ENCODE results near the gene ADGRD1. TPM values are rescaled to one million over a fixed set of nuclear protein-coding genes. Genes with fewer than 3 reads are reported as not detected.

ADGRD1 gene
- total and polyA plus RNA-seq, 2 donors, result 0.94 to 2.1 TPM

DNA sequence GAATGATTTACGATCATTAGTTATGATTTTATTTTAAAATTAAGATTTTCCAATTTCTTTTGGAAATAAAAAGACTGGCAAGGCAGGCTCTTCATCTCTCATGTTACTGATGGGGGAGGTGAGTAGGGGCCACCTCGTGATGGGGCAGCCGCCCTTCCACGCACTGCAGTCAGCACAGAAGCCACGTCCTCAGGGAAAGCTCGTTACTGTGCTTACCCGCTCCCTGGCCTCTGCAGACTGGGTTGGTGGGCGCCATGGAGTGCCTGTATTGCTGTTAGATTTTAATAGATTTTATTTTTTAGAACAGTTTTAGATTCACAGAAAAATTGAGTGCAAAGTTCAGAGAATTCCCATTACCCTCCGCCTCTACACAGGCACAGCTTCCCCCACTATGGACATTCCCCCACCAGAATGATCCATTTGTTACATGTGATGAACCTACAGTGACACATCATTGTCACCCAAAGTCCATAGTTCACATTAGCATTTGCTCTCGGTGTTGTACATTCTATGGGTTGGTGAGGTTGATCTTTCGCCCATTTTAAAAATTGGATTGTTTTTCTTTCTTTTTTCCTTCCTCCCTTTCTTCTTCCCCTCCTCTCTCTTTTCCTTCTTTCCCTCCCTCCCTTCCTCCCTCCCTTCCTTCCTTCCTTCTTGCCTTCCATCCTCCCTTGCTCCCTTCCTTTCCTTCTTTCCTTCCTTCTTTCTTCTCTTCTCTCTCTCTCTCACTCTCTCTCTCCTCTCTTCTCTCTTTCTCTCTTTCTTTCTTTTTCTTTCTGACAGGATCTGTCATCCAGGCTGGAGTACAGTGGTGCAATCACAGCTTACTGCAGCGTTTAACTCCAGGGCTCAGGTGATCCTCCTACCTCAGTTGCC is 30.7 kb downstream of the ADGRD1 start:
- Histone ChIP-seq H3K36me3 (ENCODE audit: control insufficient read depth in 2 of 2, insufficient read depth in 2 of 2, low read length in 1 of 2) (no peaks in the 10 kb centered on the region), H3K27ac (ENCODE audit: low read depth in 1 of 2, low read length in 1 of 2) (no peak overlapping the region), H3K9me3 (ENCODE audit: control insufficient read depth in 2 of 2, insufficient read depth in 1 of 2, low read length in 1 of 2) (no peaks in the 10 kb centered on the region), H3K4me3 (ENCODE audit: low read length in 2 of 2) (no peak overlapping the region), H3K27me3 (ENCODE audit: control insufficient read depth in 2 of 2, insufficient read depth in 1 of 2, low read length in 1 of 2) (peaks cover 0 to 4% of the 10 kb centered on the region in 2 donors), H3K4me1 (ENCODE audit: control insufficient read depth in 2 of 2, insufficient read depth in 2 of 2, low read length in 2 of 2) (peaks cover 0 to 4% of the 10 kb centered on the region in 2 donors)
- WGBS, result 96% methylated on average over 12 of the region's 12 CpGs
- no peak for DNase-seq (ENCODE audit: low read depth in 6 of 9, low spot score in 9 of 9)

DNA sequence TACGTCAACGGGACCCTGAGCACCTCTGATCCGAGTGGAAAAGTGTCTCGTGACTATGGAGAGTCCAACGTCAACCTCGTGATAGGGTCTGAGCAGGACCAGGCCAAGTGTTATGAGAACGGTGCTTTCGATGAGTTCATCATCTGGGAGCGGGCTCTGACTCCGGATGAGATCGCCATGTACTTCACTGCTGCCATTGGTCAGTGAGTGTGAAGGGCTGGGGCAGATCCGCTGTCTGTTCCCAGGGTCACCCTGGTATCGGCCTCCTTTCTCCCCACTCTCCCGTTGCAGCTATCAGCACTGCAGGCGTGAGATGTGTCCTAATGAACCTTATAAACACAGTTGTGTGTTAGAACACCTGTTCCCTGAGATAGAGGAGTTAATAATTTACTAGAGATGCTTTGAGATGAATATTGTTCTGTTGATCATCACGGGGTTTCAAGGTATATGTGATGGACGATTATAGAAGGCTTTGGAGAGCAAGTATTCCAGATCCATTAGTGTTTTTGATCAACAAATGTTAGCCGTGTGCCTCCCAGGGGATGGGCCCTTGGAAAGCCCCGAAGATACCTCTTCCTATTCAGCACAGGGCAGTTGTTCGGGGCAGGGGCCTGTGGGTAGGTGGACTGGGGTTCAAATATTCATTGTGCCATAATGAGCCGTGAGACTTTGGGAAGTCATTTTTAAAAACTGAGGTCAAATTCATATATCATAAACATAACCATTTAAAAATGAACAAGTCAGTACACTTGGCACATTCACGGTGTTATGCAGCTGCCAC is 33.6 kb downstream of the ADGRD1 start:
- no peaks in the 10 kb centered on the region for H3K4me1 ChIP-seq (ENCODE audit: control insufficient read depth in 2 of 2, insufficient read depth in 2 of 2, low read length in 2 of 2)
- H3K4me3 ChIP-seq (ENCODE audit: low read length in 2 of 2), result no peak overlapping the region
- no peaks in the 10 kb centered on the region for H3K36me3 ChIP-seq (ENCODE audit: control insufficient read depth in 2 of 2, insufficient read depth in 2 of 2, low read length in 1 of 2)
- WGBS, result 89% methylated on average over 22 of the region's 22 CpGs
- DNase-seq (ENCODE audit: low read depth in 6 of 9, low spot score in 9 of 9), result no peak
- no peak overlapping the region for H3K27ac ChIP-seq (ENCODE audit: low read depth in 1 of 2, low read length in 1 of 2)
- no peaks in the 10 kb centered on the region for H3K27me3 ChIP-seq (ENCODE audit: control insufficient read depth in 2 of 2, insufficient read depth in 1 of 2, low read length in 1 of 2)
- no peaks in the 10 kb centered on the region for H3K9me3 ChIP-seq (ENCODE audit: control insufficient read depth in 2 of 2, insufficient read depth in 1 of 2, low read length in 1 of 2)

DNA sequence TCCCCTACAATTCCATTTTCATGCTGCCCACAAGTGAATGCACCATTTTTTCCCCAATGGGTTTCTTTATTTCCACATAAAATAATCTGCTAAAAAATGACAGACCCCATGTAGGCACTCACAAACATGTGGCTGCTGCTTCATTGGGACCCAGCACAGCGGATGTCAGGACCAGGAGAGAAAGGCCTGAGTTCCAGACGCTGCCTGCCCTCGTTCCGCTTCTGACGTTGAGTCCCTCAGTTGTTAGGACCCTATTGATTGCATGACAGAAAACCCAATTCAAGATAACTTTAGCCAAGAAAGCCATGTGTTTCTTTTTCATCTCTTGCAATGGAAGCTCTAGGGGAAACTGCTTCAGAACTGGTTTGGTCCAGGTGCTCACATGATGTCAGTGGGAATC is 34.6 kb downstream of the ADGRD1 start:
- no peak for DNase-seq (ENCODE audit: low read depth in 6 of 9, low spot score in 9 of 9)
- no peaks in the 10 kb centered on the region for H3K4me1 ChIP-seq (ENCODE audit: control insufficient read depth in 2 of 2, insufficient read depth in 2 of 2, low read length in 2 of 2)
- no peaks in the 10 kb centered on the region for H3K36me3 ChIP-seq (ENCODE audit: control insufficient read depth in 2 of 2, insufficient read depth in 2 of 2, low read length in 1 of 2)
- H3K27ac ChIP-seq (ENCODE audit: low read depth in 1 of 2, low read length in 1 of 2), result no peak overlapping the region
- no peaks in the 10 kb centered on the region for H3K9me3 ChIP-seq (ENCODE audit: control insufficient read depth in 2 of 2, insufficient read depth in 1 of 2, low read length in 1 of 2)
- WGBS, result 92% methylated on average over 5 of the region's 5 CpGs
- no peak overlapping the region for H3K4me3 ChIP-seq (ENCODE audit: low read length in 2 of 2)
- no peaks in the 10 kb centered on the region for H3K27me3 ChIP-seq (ENCODE audit: control insufficient read depth in 2 of 2, insufficient read depth in 1 of 2, low read length in 1 of 2)

GRCh38 chr12:130988751-130989150 is 35.0 kb downstream of the ADGRD1 start:
- Histone ChIP-seq H3K27ac (ENCODE audit: low read depth in 1 of 2, low read length in 1 of 2) (no peak overlapping the region), H3K9me3 (ENCODE audit: control insufficient read depth in 2 of 2, insufficient read depth in 1 of 2, low read length in 1 of 2) (no peaks in the 10 kb centered on the region), H3K4me3 (ENCODE audit: low read length in 2 of 2) (no peak overlapping the region), H3K27me3 (ENCODE audit: control insufficient read depth in 2 of 2, insufficient read depth in 1 of 2, low read length in 1 of 2) (no peaks in the 10 kb centered on the region), H3K36me3 (ENCODE audit: control insufficient read depth in 2 of 2, insufficient read depth in 2 of 2, low read length in 1 of 2) (no peaks in the 10 kb centered on the region), H3K4me1 (ENCODE audit: control insufficient read depth in 2 of 2, insufficient read depth in 2 of 2, low read length in 2 of 2) (no peaks in the 10 kb centered on the region)
- WGBS, result 89% methylated on average over 2 of the region's 2 CpGs
- no peak for DNase-seq (ENCODE audit: low read depth in 6 of 9, low spot score in 9 of 9)

DNA sequence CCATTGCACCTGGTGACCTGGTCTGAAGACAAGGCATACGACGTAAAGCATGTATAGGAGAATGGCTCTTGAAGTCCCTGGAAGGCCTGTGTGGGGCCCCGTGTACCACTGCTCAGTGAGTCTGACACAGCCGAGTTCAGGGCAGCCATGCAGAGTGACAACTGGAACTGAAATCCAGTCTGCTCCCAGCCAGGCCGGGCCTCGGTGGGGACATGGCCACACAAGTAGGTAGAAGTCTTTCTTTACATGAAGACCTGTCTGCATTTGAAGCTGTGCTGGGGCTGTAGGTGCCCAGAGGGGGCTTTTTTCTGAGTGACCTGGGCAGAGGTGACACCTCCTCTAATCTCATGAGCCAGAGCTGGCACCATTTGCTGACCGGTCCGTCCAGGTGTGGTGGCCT is 35.7 kb downstream of the ADGRD1 start:
- H3K27ac ChIP-seq (ENCODE audit: low read depth in 1 of 2, low read length in 1 of 2), result no peak overlapping the region
- 94% methylated on average over 8 of the region's 8 CpGs for WGBS
- no peaks in the 10 kb centered on the region for H3K27me3 ChIP-seq (ENCODE audit: control insufficient read depth in 2 of 2, insufficient read depth in 1 of 2, low read length in 1 of 2)
- no peak overlapping the region for H3K4me3 ChIP-seq (ENCODE audit: low read length in 2 of 2)
- H3K9me3 ChIP-seq (ENCODE audit: control insufficient read depth in 2 of 2, insufficient read depth in 1 of 2, low read length in 1 of 2), result no peaks in the 10 kb centered on the region
- no peak for DNase-seq (ENCODE audit: low read depth in 6 of 9, low spot score in 9 of 9)
- no peaks in the 10 kb centered on the region for H3K36me3 ChIP-seq (ENCODE audit: control insufficient read depth in 2 of 2, insufficient read depth in 2 of 2, low read length in 1 of 2)
- no peaks in the 10 kb centered on the region for H3K4me1 ChIP-seq (ENCODE audit: control insufficient read depth in 2 of 2, insufficient read depth in 2 of 2, low read length in 2 of 2)

DNA sequence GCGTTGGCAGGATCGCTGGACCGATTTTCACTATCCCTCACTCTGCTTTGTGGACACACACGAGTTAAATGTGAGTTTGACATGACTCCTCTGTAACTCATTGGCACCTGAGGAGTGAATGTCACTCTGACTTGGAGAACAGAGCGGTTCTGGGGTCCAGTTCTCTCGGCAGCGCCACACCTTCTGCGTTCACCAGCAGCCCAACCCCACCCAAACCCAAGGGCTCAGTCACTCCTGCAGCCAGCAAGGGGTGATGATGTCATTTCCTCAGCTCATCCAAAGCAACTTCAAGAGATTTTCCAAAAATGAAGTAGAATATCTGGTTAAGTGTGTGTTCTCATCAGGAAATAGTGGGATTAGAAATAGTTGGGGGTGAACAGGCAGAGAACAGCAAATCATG is 36.3 kb downstream of the ADGRD1 start:
- Histone ChIP-seq H3K4me3 (ENCODE audit: low read length in 2 of 2) (no peak overlapping the region), H3K27ac (ENCODE audit: low read depth in 1 of 2, low read length in 1 of 2) (no peak overlapping the region), H3K36me3 (ENCODE audit: control insufficient read depth in 2 of 2, insufficient read depth in 2 of 2, low read length in 1 of 2) (no peaks in the 10 kb centered on the region), H3K9me3 (ENCODE audit: control insufficient read depth in 2 of 2, insufficient read depth in 1 of 2, low read length in 1 of 2) (no peaks in the 10 kb centered on the region), H3K27me3 (ENCODE audit: control insufficient read depth in 2 of 2, insufficient read depth in 1 of 2, low read length in 1 of 2) (no peaks in the 10 kb centered on the region), H3K4me1 (ENCODE audit: control insufficient read depth in 2 of 2, insufficient read depth in 2 of 2, low read length in 2 of 2) (no peaks in the 10 kb centered on the region)
- 93% methylated on average over 8 of the region's 8 CpGs for WGBS
- no peak for DNase-seq (ENCODE audit: low read depth in 6 of 9, low spot score in 9 of 9)

- no peak overlapping the region for H3K27ac ChIP-seq (ENCODE audit: low read depth in 1 of 2, low read length in 1 of 2)
Observed at GRCh38 chr12:130992448-130992847, 38.7 kb downstream of the ADGRD1 start.

DNA sequence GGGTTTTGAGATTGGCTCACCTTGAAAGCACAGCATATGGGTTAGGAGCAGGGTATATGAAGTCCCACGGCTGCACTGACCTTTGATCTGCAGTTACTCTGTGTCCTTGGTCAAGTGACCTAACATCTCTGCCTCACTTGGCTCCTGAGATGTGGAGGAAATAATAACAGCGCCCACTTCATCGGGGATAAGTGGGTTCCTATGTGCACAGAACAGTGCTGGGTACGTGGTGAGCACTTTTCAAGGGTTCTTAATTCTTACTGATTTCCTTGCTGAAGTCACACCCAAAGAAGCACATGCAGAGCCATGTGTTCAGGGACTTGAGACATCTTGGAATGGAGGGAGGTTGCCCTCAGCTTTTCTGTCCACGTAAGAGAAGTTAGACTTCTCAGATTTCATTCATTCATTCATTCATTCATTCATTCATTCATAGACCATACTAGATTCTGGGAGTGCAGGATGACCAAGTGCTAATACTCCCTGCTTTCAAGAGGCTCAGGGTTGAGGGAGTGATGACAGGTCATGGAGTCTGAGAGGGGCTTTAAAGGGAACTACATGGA is 39.4 kb downstream of the ADGRD1 start:
- H3K36me3 ChIP-seq (ENCODE audit: control insufficient read depth in 2 of 2, insufficient read depth in 2 of 2, low read length in 1 of 2), result no peaks in the 10 kb centered on the region
- DNase-seq (ENCODE audit: low read depth in 6 of 9, low spot score in 9 of 9), result no peak
- H3K4me3 ChIP-seq (ENCODE audit: low read length in 2 of 2), result no peak overlapping the region
- no peaks in the 10 kb centered on the region for H3K27me3 ChIP-seq (ENCODE audit: control insufficient read depth in 2 of 2, insufficient read depth in 1 of 2, low read length in 1 of 2)
- peaks cover 0 to 2% of the 10 kb centered on the region in 2 donors for H3K9me3 ChIP-seq (ENCODE audit: control insufficient read depth in 2 of 2, insufficient read depth in 1 of 2, low read length in 1 of 2)
- H3K4me1 ChIP-seq (ENCODE audit: control insufficient read depth in 2 of 2, insufficient read depth in 2 of 2, low read length in 2 of 2), result no peaks in the 10 kb centered on the region
- 95% methylated on average over 5 of the region's 5 CpGs for WGBS
- no peak overlapping the region for H3K27ac ChIP-seq (ENCODE audit: low read depth in 1 of 2, low read length in 1 of 2)

More at GRCh38 chr12:130992448-130992847, 38.7 kb downstream of the ADGRD1 start:
- H3K36me3 ChIP-seq (ENCODE audit: control insufficient read depth in 2 of 2, insufficient read depth in 2 of 2, low read length in 1 of 2), result no peaks in the 10 kb centered on the region
- 12% methylated on average over 8 of the region's 8 CpGs for WGBS
- no peaks in the 10 kb centered on the region for H3K9me3 ChIP-seq (ENCODE audit: control insufficient read depth in 2 of 2, insufficient read depth in 1 of 2, low read length in 1 of 2)
- no peak overlapping the region for H3K4me3 ChIP-seq (ENCODE audit: low read length in 2 of 2)
- DNase-seq (ENCODE audit: low read depth in 6 of 9, low spot score in 9 of 9), result no peak
- H3K27me3 ChIP-seq (ENCODE audit: control insufficient read depth in 2 of 2, insufficient read depth in 1 of 2, low read length in 1 of 2), result no peaks in the 10 kb centered on the region
- H3K4me1 ChIP-seq (ENCODE audit: control insufficient read depth in 2 of 2, insufficient read depth in 2 of 2, low read length in 2 of 2), result no peaks in the 10 kb centered on the region
